ENCODE results near the gene ARID1B. TPM values are rescaled to one million over a fixed set of nuclear protein-coding genes. Genes with fewer than 3 reads are reported as not detected.

Gene ARID1B
- total RNA-seq, 2 donors from 2014 or later = 74.0 to 110 TPM

DNA sequence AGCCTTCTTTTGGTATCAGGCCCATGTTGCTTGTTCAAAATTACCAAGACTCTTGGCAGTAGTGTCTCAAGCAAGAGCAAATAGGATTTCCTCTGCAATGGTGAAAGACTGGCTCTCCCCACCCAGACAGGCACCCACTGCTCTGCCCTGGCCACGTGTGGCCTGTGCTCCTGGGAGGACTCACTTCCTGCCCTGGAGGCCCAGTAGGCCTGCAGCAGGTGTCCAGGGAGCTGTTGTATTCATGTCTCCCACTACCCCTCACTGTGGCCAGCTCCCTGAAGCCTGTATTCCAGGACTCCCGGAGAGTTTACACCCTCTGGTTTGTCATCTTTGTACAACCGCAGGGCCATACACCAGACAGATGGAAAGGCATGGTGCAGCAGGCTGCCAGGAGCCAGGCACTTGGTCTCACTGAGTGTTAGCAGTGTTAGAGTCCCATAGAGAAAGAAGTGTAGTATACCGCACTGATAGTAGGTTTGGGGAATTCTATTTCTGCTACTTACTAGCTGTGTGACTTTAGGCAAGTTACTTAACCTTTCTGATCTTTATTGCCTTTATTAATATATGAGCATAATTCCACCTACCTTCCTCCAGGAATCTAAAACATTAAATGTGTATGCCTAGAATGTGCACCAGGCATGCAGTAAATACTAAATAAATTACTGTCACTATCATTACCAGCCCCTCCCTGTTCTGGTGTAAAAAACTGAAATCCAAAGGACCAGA, 386.4 kb downstream of the ARID1B start:
- H3K4me1 Mint-ChIP-seq = peaks cover 51% of the 10 kb centered on the region
- 93 to 100% methylated on average over 1 to 4 of the region's 4 CpGs for WGBS, 2 experiments (ENCODE audit: insufficient coverage in 1 of 2, insufficient read length in 1 of 2)
- no peaks in the 10 kb centered on the region for H3K27me3 Mint-ChIP-seq (ENCODE audit: insufficient read depth)
- DNase-seq = no peak
- H3K36me3 Mint-ChIP-seq (ENCODE audit: low read depth) = peaks cover 24% of the 10 kb centered on the region
- H3K9me3 ChIP-seq (ENCODE audit: control insufficient read depth, low read length) = no peaks in the 10 kb centered on the region
- TF ChIP-seq, protein P1, sequence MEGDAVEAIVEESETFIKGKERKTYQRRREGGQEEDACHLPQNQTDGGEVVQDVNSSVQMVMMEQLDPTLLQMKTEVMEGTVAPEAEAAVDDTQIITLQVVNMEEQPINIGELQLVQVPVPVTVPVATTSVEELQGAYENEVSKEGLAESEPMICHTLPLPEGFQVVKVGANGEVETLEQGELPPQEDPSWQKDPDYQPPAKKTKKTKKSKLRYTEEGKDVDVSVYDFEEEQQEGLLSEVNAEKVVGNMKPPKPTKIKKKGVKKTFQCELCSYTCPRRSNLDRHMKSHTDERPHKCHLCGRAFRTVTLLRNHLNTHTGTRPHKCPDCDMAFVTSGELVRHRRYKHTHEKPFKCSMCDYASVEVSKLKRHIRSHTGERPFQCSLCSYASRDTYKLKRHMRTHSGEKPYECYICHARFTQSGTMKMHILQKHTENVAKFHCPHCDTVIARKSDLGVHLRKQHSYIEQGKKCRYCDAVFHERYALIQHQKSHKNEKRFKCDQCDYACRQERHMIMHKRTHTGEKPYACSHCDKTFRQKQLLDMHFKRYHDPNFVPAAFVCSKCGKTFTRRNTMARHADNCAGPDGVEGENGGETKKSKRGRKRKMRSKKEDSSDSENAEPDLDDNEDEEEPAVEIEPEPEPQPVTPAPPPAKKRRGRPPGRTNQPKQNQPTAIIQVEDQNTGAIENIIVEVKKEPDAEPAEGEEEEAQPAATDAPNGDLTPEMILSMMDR (conservative IDR thresholded peaks at IDR 0.05) = no peak
- H3K4me3 Mint-ChIP-seq = no peak overlapping the region
- H3K9me3 Mint-ChIP-seq = no peaks in the 10 kb centered on the region
- H3K4me3 ChIP-seq (ENCODE audit: low read length) = no peak overlapping the region
- H3K27ac ChIP-seq (ENCODE audit: low read depth, low read length) = peak overlapping the region; percentile 72
- H3K4me1 ChIP-seq (ENCODE audit: control insufficient read depth, insufficient read depth, low read length) = peaks cover 30% of the 10 kb centered on the region
- H3K27ac Mint-ChIP-seq = peak overlapping the region; percentile 42
- no peak overlapping the region for H3K9ac ChIP-seq (ENCODE audit: extremely low read depth, low read length, poor library complexity, severe bottlenecking)
- H3K36me3 ChIP-seq (ENCODE audit: control insufficient read depth, insufficient read depth, low read length) = peaks cover 21% of the 10 kb centered on the region
- H3K27me3 ChIP-seq (ENCODE audit: control insufficient read depth, insufficient read depth, low read length, poor library complexity, severe bottlenecking) = no peaks in the 10 kb centered on the region

DNA sequence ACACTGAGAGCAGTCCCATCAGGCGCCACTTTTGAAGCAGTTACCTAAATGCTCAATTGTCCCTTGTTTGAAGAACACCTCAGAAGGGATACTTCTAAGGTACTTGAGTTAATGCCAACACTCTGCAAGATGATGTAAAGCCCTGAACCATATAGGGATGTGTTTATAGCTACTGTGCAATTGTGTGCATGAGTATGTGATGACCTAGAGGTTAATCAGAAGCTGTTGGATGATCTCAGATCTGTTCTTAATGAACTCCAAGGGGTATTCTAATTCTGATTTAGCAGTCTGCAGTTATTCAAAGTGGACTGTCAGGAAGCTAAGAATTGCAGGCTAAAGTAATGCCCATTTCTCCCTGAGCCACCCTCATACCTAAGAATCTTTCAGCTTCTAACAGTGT, 387.8 kb downstream of the ARID1B start:
- Histone ChIP-seq H3K36me3 (ENCODE audit: control insufficient read depth, insufficient read depth, low read length) (peaks cover 32% of the 10 kb centered on the region), H3K4me1 (ENCODE audit: control insufficient read depth, insufficient read depth, low read length) (peaks cover 24% of the 10 kb centered on the region), H3K9ac (ENCODE audit: extremely low read depth, low read length, poor library complexity, severe bottlenecking) (no peak overlapping the region), H3K4me3 (ENCODE audit: low read length) (no peak overlapping the region), H3K9me3 (ENCODE audit: control insufficient read depth, low read length) (no peaks in the 10 kb centered on the region), H3K27ac (ENCODE audit: low read depth, low read length) (no peak overlapping the region), H3K27me3 (ENCODE audit: control insufficient read depth, insufficient read depth, low read length, poor library complexity, severe bottlenecking) (no peaks in the 10 kb centered on the region)
- no peak overlapping the region for H3K4me3 Mint-ChIP-seq
- WGBS, 2 experiments (ENCODE audit: insufficient coverage in 1 of 2, insufficient read length in 1 of 2) = 92 to 100% methylated on average over 1 of the region's 1 CpG
- DNase-seq = no peak
- H3K27me3 Mint-ChIP-seq (ENCODE audit: insufficient read depth) = no peaks in the 10 kb centered on the region
- H3K36me3 Mint-ChIP-seq (ENCODE audit: low read depth) = peaks cover 24% of the 10 kb centered on the region
- H3K4me1 Mint-ChIP-seq = peaks cover 37% of the 10 kb centered on the region
- no peaks in the 10 kb centered on the region for H3K9me3 Mint-ChIP-seq
- no peak overlapping the region for H3K27ac Mint-ChIP-seq
- TF ChIP-seq, protein P1 (conservative IDR thresholded peaks at IDR 0.05) = no peak

DNA sequence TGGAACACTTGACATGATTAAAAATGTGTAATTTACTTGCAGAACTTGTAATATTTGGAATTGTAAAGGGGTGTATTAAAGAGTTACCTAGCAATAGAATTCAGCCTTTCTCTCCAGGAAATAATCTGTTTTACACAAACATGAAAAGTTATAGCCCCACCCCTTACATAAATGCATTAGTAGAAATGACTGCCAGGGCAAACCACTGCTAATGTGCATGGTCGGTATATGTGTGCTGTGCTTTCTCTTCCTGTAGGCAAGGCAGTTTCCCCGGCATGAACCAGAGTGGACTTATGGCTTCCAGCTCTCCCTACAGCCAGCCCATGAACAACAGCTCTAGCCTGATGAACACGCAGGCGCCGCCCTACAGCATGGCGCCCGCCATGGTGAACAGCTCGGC, 389.6 kb downstream of the ARID1B start:
- H3K9me3 ChIP-seq (ENCODE audit: control insufficient read depth, low read length) = no peaks in the 10 kb centered on the region
- no peaks in the 10 kb centered on the region for H3K27me3 ChIP-seq (ENCODE audit: control insufficient read depth, insufficient read depth, low read length, poor library complexity, severe bottlenecking)
- Mint-ChIP-seq H3K4me1 (peaks cover 22% of the 10 kb centered on the region), H3K27me3 (ENCODE audit: insufficient read depth) (no peaks in the 10 kb centered on the region), H3K4me3 (no peak overlapping the region), H3K9me3 (no peaks in the 10 kb centered on the region), H3K27ac (no peak overlapping the region), H3K36me3 (ENCODE audit: low read depth) (peaks cover 16% of the 10 kb centered on the region)
- peaks cover 34% of the 10 kb centered on the region for H3K36me3 ChIP-seq (ENCODE audit: control insufficient read depth, insufficient read depth, low read length)
- TF ChIP-seq, protein P1 (conservative IDR thresholded peaks at IDR 0.05) = no peak
- no peak overlapping the region for H3K9ac ChIP-seq (ENCODE audit: extremely low read depth, low read length, poor library complexity, severe bottlenecking)
- no peak overlapping the region for H3K27ac ChIP-seq (ENCODE audit: low read depth, low read length)
- H3K4me3 ChIP-seq (ENCODE audit: low read length) = no peak overlapping the region
- DNase-seq = no peak
- peaks cover 12% of the 10 kb centered on the region for H3K4me1 ChIP-seq (ENCODE audit: control insufficient read depth, insufficient read depth, low read length)
- 97 to 98% methylated on average over 6 to 8 of the region's 8 CpGs for WGBS, 2 experiments (ENCODE audit: insufficient coverage in 1 of 2, insufficient read length in 1 of 2)

Data from endodermal cell (in vitro differentiated cells).